NCI-H146 (cell line): ENCODE results near the gene CCDC154.
"Not testable (repeated sequence)": the region's sequence is repeated elsewhere in the genome, so short reads cannot be mapped to it uniquely, and the experiment has no call there.

Experiments used
- DNase-seq: peaks from one replicate; lab custom pipeline; 2025; lab: John Stamatoyannopoulos, UW

Gene CCDC154

DNA sequence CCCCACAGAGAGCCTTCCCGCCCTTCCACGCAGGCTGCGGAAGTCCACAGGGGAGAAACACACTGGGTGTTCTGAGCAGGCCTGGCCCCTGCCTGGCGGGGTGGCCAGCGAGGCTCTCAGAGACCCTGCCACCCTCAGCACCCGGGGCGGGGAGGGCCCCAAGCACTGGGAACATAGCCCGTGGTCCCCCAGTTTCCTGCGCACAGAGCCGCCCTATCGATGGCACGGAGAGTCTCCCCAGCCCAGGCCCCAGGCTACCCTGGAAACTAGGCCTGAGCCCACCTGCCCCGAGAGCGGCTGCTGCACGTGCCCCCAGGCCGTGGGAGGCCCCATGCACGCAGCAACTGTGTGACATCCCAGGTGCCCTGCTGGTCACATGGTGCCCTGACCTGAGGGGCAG is 10.2 kb upstream of the CCDC154 start:
- no peak for DNase-seq

DNA sequence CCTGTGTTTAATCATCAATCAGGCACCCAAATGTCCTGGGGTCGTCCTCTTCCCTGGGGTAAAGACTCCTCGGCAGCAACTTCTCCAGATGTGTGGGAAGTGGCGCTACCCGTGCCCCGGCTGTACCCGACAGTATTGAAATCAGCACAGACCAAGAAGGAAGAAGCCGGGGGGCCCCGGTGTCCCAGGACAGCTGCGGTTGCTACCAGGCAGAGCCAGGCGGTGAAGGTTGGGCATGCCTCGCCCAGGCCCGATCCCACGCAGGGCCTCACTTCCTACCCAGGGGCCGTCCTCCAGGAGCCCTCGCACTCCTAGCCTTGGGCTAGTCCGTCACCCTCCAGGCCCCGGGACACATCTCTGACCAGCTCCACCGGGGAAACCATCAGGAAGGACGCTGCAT is 9.0 kb upstream of the CCDC154 start:
- no peak for DNase-seq

DNA sequence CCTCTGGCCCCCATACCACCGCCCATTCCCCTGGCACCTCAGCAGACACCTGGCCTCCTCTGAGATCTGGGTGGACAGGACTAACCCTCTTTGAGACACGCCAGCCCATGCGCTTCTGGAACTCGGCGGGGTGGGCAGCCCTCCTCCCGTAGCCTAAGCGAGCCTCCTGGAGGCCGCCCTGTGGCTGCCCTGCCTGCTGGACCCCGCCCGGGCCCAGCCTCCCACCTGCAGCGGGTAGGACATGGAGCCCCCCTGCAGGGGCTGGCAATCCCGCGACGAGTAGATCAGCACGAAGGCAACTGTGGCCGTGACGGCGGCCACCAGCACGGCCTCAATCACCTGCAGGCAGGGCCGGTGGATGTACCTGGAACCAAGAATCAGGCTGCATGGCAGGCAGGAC is 8.2 kb upstream of the CCDC154 start:
- no peak for DNase-seq

GRCh38 chr16:1451702-1452392 is 7.5 kb upstream of the CCDC154 start:
- no peak for DNase-seq

DNA sequence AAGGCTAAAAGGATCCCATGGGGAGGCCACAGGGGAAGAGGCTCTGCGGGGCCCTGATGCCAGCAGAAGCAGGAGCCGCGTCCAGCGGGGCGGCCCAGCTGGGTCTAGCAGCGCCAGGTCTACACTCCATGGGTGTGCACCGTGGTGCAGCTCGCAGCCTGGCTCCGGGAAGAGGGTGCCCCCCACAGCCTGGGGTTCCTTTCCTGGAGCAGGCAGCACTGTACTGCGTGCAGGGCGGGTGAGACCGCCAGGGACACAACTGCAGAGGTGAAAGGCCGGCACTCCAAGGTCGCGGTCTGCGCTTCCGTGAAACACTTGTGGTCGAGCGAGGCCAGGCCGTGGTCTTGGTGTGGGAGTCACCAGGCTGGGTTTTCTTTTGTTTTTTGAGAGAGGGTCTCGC is 6.5 kb upstream of the CCDC154 start:
- DNase-seq = no peak

DNA sequence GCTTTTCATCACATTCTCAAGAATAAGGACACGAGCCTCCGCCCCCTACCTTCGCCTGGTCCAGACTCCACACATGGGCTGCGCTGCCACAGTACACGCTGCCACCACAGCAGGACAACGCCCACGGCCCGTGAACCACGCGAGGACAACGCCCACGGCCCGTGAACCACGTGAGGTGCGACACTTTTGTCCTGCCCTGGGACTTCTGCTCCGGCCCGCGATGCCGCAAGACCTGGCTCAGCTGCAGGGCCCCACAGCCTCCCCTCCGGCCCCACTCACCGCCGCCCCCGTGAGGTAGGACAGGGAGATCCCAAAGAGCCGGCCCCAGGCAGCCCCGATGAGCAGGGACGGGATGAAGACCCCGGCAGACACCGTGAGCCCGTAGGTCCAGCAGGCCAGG is 5.9 kb upstream of the CCDC154 start:
- no peak for DNase-seq

- DNase-seq = no peak
These were observed 4.9 kb upstream of the CCDC154 start for GRCh38 chr16:1449201-1449788.

DNA sequence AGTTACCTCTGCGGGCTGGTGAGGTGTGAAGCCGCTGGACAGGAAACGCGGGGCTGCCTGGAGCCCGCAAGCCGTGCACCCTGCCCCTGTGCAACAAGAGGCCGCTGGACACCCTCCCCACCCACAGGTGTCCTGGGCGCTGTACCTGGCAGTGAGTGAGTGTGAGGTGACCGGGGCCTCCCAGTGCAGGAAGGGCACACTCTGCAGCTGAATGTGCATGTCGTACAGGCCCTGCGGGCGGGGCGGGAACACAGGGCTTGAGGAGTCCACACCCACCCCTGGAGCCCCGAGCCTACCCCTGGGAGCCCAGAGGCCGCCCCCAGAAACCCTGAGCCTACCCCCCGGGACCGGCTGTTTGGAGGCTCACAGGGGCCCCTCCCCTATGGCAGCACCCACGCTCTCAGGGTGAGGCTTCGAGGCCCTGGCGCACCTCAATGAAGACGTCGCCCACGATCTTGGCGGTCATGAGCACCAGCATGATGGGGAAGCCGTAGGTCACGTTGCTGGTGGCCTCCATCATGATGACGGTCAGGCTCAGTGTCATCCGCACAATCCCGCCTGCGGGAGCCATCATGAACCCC is 4.3 kb upstream of the CCDC154 start:
- DNase-seq = no peak

GRCh38 chr16:1447965-1448364 is 3.6 kb upstream of the CCDC154 start:
- no peak for DNase-seq

GRCh38 chr16:1446296-1447080 is 2.1 kb upstream of the CCDC154 start:
- no peak for DNase-seq

DNA sequence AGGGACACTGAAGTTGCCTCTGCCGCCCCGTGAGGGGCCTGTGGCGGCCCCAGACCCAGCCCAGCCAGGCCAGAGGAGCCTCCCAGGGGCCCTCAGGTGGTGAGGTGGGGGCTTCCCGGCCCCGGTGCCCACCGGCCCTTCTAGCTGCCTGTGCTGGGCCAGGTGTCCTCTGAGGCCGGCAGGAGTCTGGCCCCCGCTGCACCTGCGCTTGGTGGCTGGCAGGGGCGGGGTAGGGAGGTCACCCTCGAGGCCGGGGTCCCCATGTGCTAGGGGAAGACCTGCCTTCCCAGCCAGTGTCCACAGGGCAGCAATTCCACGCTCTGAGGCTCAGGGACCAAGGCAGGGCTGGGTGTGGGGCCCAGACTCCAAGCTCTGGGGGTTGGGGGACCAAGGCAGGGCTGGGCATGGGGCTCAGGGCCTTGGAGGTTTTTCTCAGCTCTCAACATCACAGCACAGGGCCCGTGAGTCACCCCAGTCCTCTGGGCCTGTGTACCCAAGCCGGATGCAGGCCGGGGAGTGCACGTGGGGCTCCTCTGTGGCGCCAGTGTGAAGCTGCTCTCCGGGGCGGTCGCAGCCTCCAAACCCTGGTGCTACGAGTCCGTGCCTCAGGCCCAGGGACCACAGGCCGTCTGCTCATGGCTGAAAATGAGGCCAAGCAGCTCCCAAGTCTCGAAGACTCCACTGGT is 1.3 kb upstream of the CCDC154 start:
- no peak for DNase-seq

DNA sequence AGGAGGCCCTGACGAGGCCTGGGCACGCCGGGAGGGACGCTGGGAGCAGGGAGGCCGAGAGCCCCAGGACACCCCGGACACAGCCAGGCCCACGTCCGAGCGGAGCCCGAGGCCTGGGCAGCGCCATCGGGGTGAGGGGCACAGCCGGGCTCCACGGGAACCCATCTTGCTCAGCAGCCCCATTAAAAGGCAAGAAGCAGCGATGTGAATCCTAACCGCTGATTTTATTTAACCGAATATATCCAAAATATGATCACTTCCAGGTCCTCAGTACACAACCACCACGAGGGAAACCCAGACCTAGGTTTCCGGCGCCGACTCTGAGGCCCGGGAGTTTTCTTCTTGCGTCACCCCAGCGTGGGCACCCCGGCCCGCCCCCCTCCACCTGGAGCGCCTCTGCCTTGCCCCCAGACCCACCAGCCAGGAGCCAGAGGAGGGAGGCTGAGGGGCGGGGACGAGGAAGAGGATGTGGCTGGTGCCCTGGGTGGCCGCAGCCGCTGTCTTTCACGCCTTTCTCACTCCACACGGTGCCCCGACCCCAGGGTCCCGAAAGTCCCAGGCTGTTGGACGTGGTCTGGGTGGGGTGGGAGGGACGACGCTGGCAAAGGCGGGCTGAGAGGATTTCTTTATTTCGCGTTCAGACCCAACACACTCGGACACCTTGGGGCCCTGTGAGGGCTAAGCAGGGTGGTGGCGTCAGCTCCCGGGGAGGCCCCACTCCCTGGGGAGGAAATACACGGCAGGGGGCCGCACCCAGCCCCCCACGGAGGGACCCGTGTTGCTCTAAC is 568 bp upstream of the CCDC154 start:
- no peak for DNase-seq

GRCh38 chr16:1443403-1443973 is 868 bp downstream of the CCDC154 start:
- no peak for DNase-seq

DNA sequence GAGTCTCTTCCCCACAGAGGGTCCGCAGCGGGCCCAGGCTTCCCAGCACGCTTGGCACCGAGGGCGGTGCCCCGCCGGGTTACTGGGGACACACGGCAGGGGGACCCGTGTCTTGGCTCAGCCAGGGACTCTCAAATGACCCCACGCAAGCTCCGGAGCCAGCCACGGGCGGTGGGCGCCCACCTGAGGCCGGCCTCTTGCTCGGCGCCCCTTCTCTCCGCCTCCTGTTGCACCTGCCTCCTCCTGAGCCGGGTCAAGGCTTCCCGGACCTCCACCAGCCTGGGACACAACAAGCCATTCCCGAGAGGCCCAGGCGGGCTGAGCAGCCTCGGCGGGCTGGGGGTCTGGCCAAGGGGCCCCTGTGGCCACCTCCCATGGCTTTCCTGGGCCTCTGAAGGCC is 1.7 kb downstream of the CCDC154 start:
- no peak for DNase-seq

DNA sequence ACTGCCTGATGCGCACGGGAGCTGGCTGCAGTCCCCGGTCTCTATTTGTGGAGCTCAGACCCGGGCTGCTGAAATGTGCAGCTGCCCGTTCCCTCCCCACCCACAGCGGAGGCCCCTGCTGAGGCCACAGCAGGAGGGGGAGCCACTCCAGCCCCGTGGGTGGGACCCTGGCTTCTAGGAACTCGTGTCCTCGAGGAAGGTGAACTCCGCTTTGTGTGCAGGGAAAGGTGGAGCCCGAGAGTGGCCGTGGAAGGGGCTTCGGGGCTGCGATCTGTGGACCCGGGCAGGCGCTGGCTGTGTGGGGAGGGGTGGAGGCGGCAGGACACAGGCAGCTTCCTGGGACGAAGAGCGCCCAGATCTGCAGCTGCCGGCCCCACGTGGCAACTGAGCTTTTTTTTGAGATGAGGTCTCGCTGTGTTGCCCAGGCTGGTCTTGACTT is 2.9 kb downstream of the CCDC154 start:
- DNase-seq = peak; percentile 70

DNA sequence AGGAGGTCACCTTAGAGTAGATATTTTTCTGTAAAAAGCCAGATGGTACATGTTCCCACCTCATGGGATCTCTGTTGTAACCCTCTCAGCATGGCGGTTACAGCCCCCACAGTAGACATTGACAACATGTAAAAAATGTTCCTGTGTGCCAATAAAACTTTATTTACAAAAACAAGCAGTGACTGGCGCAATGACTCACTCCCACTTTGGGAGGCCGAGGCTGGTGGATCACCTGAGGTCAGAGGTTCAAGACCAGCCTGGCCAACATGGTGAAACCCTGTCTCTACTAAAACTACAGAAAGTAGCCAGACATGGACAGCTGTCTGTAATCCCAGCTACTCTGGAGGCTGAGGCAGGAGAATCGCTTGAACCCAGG is 4.7 kb downstream of the CCDC154 start:
- DNase-seq = not testable (repeated sequence)

GRCh38 chr16:1439058-1439698 is 5.2 kb downstream of the CCDC154 start:
- DNase-seq = peak; percentile 91

- peak; percentile 77 for DNase-seq
These were observed 5.9 kb downstream of the CCDC154 start for GRCh38 chr16:1438229-1439057.

DNA sequence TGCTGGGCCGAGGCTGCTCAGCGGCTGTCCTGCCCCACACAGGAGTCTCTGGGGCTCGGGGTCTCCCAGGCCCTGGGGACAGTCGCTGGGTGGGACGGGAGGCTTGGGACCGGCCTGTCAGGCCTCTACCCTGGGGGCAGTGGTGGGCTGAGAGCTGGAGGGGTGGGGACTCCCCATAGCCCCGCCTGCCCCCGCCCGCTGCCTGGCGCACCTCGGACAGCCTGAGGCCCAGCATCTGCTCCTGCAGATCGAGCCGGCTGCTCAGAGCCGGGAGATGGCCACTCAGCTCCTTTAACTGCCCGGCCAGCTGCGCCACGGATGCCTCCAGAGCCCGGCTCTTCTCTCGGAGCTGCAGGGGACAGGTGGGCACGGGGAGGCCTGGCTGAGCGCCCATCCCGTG is 6.8 kb downstream of the CCDC154 start:
- DNase-seq = no peak
